Activated CD8-positive, alpha-beta T cell treated with anti-CD3 and anti-CD28 coated beads for 36 hours (primary cell): ENCODE measurements around the gene LIMK1. TPM values are rescaled to one million over a fixed set of nuclear protein-coding genes. Genes with fewer than 3 reads are reported as not detected.

Experiments
- ATAC-seq: fragments of 200-7000 bp; cut with Tn5 transposase; one replicate; pipeline ENCODE4 v1.10.0; 2021; ENCODE audit warnings: mild to moderate bottlenecking, moderate library complexity
- CTCF ChIA-PET: fragments of 350-600 bp; sonication (Branson Sonifier 250); formaldehyde crosslinking; loops from one replicate; lab custom pipeline; 2021; ENCODE audit warnings: antibody characterized with exemption; lab: Charles Lee
- POLR2A ChIA-PET: fragments of 350-600 bp; sonication (Branson Sonifier 250); formaldehyde crosslinking; loops from one replicate; lab custom pipeline; 2021; ENCODE audit warnings: antibody characterized with exemption; lab: Charles Lee
- DNase-seq: peaks from one replicate; pipeline ENCODE4 v3.0.0-alpha.2; 2020
- H3K27ac Mint-ChIP-seq: one replicate; pipeline ENCODE4 v1.8.0; 2021; ENCODE audit warnings: mild to moderate bottlenecking, mixed read lengths
- H3K27me3 Mint-ChIP-seq: one replicate; pipeline ENCODE4 v1.8.0; 2021; ENCODE audit warnings: mixed read lengths
- H3K36me3 Mint-ChIP-seq: one replicate; pipeline ENCODE4 v1.8.0; 2021; ENCODE audit warnings: low read depth, mixed read lengths
- H3K4me1 Mint-ChIP-seq: one replicate; pipeline ENCODE4 v1.8.0; 2021; ENCODE audit warnings: low read depth, mixed read lengths
- H3K4me3 Mint-ChIP-seq: one replicate; pipeline ENCODE4 v1.8.0; 2021; ENCODE audit warnings: mild to moderate bottlenecking, moderate library complexity, mixed read lengths
- H3K9me3 Mint-ChIP-seq: one replicate; pipeline ENCODE4 v1.8.0; 2021; ENCODE audit warnings: mixed read lengths
- CTCF ChIP-seq: fragments of 200-600 bp; IDR thresholded peaks from one replicate; pipeline ENCODE4 v1.8.0; 2022; ENCODE audit warnings: antibody characterized with exemption, mild to moderate bottlenecking
- intact Hi-C: fragments of 100-400 bp; cut with micrococcal nuclease; formaldehyde crosslinking; loops from one replicate; pipeline ENCODE4 v1.10.0; 2022
- total RNA-seq, 2 experiments: library from RNA; stranded (reverse); gene quantifications; one replicate each; pipeline ENCODE4 v1.2.3, GENCODE V29; 2021

The LIMK1 gene
- total RNA-seq, 2 experiments from 2014 or later, result 17.8 to 20.8 TPM

- Mint-ChIP-seq H3K4me3 (no peak overlapping the region), H3K4me1 (no peaks in the 10 kb centered on the region), H3K9me3 (no peaks in the 10 kb centered on the region), H3K36me3 (no peaks in the 10 kb centered on the region), H3K27ac (no peak overlapping the region), H3K27me3 (peaks cover 3% of the 10 kb centered on the region)
- no peak for ATAC-seq
- no peak for TF ChIP-seq CTCF
- DNase-seq, result no peak
- intact Hi-C loops, result no loop called here
- ChIA-PET POLR2A (no interaction called here), CTCF (no interaction called here)
Observed at GRCh38 chr7:74051193-74051592, 32.4 kb upstream of the LIMK1 start.

GRCh38 chr7:74051629-74052410 lies 31.8 kb upstream of the LIMK1 start:
- CTCF ChIA-PET, result no interaction called here
- intact Hi-C loops, result no loop called here
- no peak overlapping the region for H3K4me3 Mint-ChIP-seq

GRCh38 chr7:74052628-74053027 lies 31.0 kb upstream of the LIMK1 start:
- H3K4me3 Mint-ChIP-seq, result no peak overlapping the region
- ChIA-PET CTCF (interaction anchor here (1.4 kb wide), 1 partner anchor 27 kb away, joined by 9 read pairs; no protein-coding TSS in a partner anchor), POLR2A (no interaction called here)
- no peaks in the 10 kb centered on the region for H3K4me1 Mint-ChIP-seq
- no peaks in the 10 kb centered on the region for H3K9me3 Mint-ChIP-seq
- H3K27me3 Mint-ChIP-seq, result peaks cover 3% of the 10 kb centered on the region
- intact Hi-C loops, result no loop called here
- no peaks in the 10 kb centered on the region for H3K36me3 Mint-ChIP-seq
- no peak for ATAC-seq
- H3K27ac Mint-ChIP-seq, result no peak overlapping the region
- TF ChIP-seq CTCF, result no peak
- DNase-seq, result no peak

More at GRCh38 chr7:74051629-74052410, 31.8 kb upstream of the LIMK1 start:
- POLR2A ChIA-PET, result no interaction called here
- Mint-ChIP-seq H3K4me1 (no peaks in the 10 kb centered on the region), H3K27me3 (peaks cover 3% of the 10 kb centered on the region), H3K9me3 (no peaks in the 10 kb centered on the region), H3K36me3 (no peaks in the 10 kb centered on the region), H3K27ac (no peak overlapping the region)
- DNase-seq (peak; percentile 31), ATAC-seq (no peak)
- TF ChIP-seq CTCF, result no peak

- intact Hi-C loops, result no loop called here
- Mint-ChIP-seq H3K4me1 (no peaks in the 10 kb centered on the region), H3K27me3 (peaks cover 3% of the 10 kb centered on the region), H3K27ac (no peak overlapping the region), H3K4me3 (no peak overlapping the region), H3K9me3 (no peaks in the 10 kb centered on the region), H3K36me3 (no peaks in the 10 kb centered on the region)
- ChIA-PET POLR2A (no interaction called here), CTCF (interaction anchor here (1.0 to 1.4 kb wide), 2 partner anchors 28 to 347 kb away, joined by 3 to 9 read pairs; no protein-coding TSS in a partner anchor)
- no peak for DNase-seq
- TF ChIP-seq CTCF, result no peak
- ATAC-seq, result no peak
Observed at GRCh38 chr7:74053589-74054186, 29.9 kb upstream of the LIMK1 start.
